OCI-LY7 (cell line): ENCODE data around the gene DISP2.

ENCODE experiments used
- EZH2phosphoT487 ChIP-seq: fragments of 200-600 bp; sonication (generic); IDR thresholded peaks from 2 replicates; pipeline ENCODE4 v1.6.1; 2018; ENCODE audit warnings: low read depth, borderline replicate concordance, mild to moderate bottlenecking, mixed run types, antibody characterized with exemption, low read length, moderate library complexity, mixed read lengths
- TF ChIP-seq, protein P1 (sequence below): fragments of 200-600 bp; sonication (generic); conservative IDR thresholded peaks from 2 replicates; pipeline ENCODE4 v1.5.1; 2014; ENCODE audit warnings: mild to moderate bottlenecking, antibody characterized with exemption, low read length, moderate library complexity, mixed read lengths

DNA sequence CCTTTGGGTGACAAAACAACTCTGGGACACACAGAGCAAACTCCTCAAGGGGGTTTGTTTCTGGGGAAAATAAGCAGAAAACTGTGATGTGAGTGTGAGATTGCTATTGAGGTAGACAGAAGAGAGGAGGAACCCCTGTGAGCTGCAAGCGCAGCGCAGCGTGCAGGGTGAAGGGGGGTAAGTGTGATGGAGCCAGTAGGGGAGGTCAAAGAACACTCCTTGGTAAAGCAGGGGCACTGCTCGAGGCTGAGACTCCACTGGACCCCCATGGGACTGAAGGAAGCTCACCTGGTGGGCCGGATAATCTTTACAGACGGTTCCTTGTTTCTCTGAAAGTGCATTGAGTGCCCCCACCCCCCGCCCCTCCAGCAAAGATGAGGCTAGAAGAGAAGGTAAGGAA is 27.0 kb upstream of the DISP2 start:
- TF ChIP-seq, protein P1, sequence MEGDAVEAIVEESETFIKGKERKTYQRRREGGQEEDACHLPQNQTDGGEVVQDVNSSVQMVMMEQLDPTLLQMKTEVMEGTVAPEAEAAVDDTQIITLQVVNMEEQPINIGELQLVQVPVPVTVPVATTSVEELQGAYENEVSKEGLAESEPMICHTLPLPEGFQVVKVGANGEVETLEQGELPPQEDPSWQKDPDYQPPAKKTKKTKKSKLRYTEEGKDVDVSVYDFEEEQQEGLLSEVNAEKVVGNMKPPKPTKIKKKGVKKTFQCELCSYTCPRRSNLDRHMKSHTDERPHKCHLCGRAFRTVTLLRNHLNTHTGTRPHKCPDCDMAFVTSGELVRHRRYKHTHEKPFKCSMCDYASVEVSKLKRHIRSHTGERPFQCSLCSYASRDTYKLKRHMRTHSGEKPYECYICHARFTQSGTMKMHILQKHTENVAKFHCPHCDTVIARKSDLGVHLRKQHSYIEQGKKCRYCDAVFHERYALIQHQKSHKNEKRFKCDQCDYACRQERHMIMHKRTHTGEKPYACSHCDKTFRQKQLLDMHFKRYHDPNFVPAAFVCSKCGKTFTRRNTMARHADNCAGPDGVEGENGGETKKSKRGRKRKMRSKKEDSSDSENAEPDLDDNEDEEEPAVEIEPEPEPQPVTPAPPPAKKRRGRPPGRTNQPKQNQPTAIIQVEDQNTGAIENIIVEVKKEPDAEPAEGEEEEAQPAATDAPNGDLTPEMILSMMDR, result no peak
- no peak for TF ChIP-seq EZH2phosphoT487
